ENCODE results near the gene BMPR1B. TPM values are rescaled to one million over a fixed set of nuclear protein-coding genes. Genes with fewer than 3 reads are reported as not detected.

Gene BMPR1B
- total RNA-seq, 2 experiments from 2014 or later = not detected

GRCh38 chr4:95068818-95069478 lies 311.2 kb downstream of the BMPR1B start:
- Mint-ChIP-seq H3K27me3 (no peaks in the 10 kb centered on the region), H3K4me1 (no peaks in the 10 kb centered on the region), H3K9me3 (ENCODE audit: low read depth) (no peaks in the 10 kb centered on the region), H3K36me3 (no peaks in the 10 kb centered on the region), H3K27ac (no peak overlapping the region), H3K4me3 (no peak overlapping the region)
- ATAC-seq (no peak), DNase-seq (no peak)
- CTCF ChIA-PET = no interaction called here

- Mint-ChIP-seq H3K4me1 (no peaks in the 10 kb centered on the region), H3K4me3 (no peak overlapping the region), H3K9me3 (ENCODE audit: low read depth) (no peaks in the 10 kb centered on the region), H3K27ac (no peak overlapping the region), H3K36me3 (no peaks in the 10 kb centered on the region), H3K27me3 (no peaks in the 10 kb centered on the region)
- ATAC-seq = no peak
- DNase-seq = no peak
- CTCF ChIA-PET = no interaction called here
Observed at GRCh38 chr4:95071851-95072250, 314.1 kb downstream of the BMPR1B start.

- H3K27me3 Mint-ChIP-seq = no peaks in the 10 kb centered on the region
- CTCF ChIA-PET = no interaction called here
- no peaks in the 10 kb centered on the region for H3K36me3 Mint-ChIP-seq
- DNase-seq (no peak), ATAC-seq (no peak)
- no peaks in the 10 kb centered on the region for H3K4me1 Mint-ChIP-seq
- H3K27ac Mint-ChIP-seq = no peak overlapping the region
- no peaks in the 10 kb centered on the region for H3K9me3 Mint-ChIP-seq (ENCODE audit: low read depth)
- no peak overlapping the region for H3K4me3 Mint-ChIP-seq
Observed at GRCh38 chr4:95073646-95074045, 315.9 kb downstream of the BMPR1B start.

GRCh38 chr4:95077864-95078263 lies 320.1 kb downstream of the BMPR1B start:
- no peak for ATAC-seq
- CTCF ChIA-PET = no interaction called here
- Mint-ChIP-seq H3K9me3 (ENCODE audit: low read depth) (no peaks in the 10 kb centered on the region), H3K4me3 (no peak overlapping the region), H3K36me3 (no peaks in the 10 kb centered on the region), H3K27ac (no peak overlapping the region), H3K4me1 (no peaks in the 10 kb centered on the region), H3K27me3 (no peaks in the 10 kb centered on the region)
- no peak for DNase-seq

- no peaks in the 10 kb centered on the region for H3K36me3 Mint-ChIP-seq
- no peak overlapping the region for H3K27ac Mint-ChIP-seq
- H3K9me3 Mint-ChIP-seq (ENCODE audit: low read depth) = no peaks in the 10 kb centered on the region
- ATAC-seq (no peak), DNase-seq (no peak)
- peaks cover 2% of the 10 kb centered on the region for H3K4me1 Mint-ChIP-seq
- CTCF ChIA-PET = no interaction called here
- H3K4me3 Mint-ChIP-seq = no peak overlapping the region
- H3K27me3 Mint-ChIP-seq = peaks cover 2% of the 10 kb centered on the region
Observed at GRCh38 chr4:95080969-95081368, 323.2 kb downstream of the BMPR1B start.

GRCh38 chr4:95084584-95084983 lies 326.8 kb downstream of the BMPR1B start:
- CTCF ChIA-PET = no interaction called here
- no peak overlapping the region for H3K4me3 Mint-ChIP-seq
- ATAC-seq = no peak
- H3K27ac Mint-ChIP-seq = no peak overlapping the region
- no peaks in the 10 kb centered on the region for H3K36me3 Mint-ChIP-seq
- no peaks in the 10 kb centered on the region for H3K9me3 Mint-ChIP-seq (ENCODE audit: low read depth)
- peaks cover 2% of the 10 kb centered on the region for H3K4me1 Mint-ChIP-seq
- DNase-seq = no peak
- peaks cover 9% of the 10 kb centered on the region for H3K27me3 Mint-ChIP-seq

- H3K4me3 Mint-ChIP-seq = no peak overlapping the region
- H3K27ac Mint-ChIP-seq = no peak overlapping the region
- CTCF ChIA-PET = no interaction called here
- peaks cover 9% of the 10 kb centered on the region for H3K27me3 Mint-ChIP-seq
- H3K36me3 Mint-ChIP-seq = no peaks in the 10 kb centered on the region
- H3K4me1 Mint-ChIP-seq = peaks cover 2% of the 10 kb centered on the region
- no peak for ATAC-seq
- no peaks in the 10 kb centered on the region for H3K9me3 Mint-ChIP-seq (ENCODE audit: low read depth)
- no peak for DNase-seq
Observed at GRCh38 chr4:95085124-95085833, 327.5 kb downstream of the BMPR1B start.

GRCh38 chr4:95086551-95086950 lies 328.8 kb downstream of the BMPR1B start:
- Mint-ChIP-seq H3K4me1 (peaks cover 2% of the 10 kb centered on the region), H3K9me3 (ENCODE audit: low read depth) (no peaks in the 10 kb centered on the region), H3K36me3 (no peaks in the 10 kb centered on the region), H3K27ac (no peak overlapping the region), H3K27me3 (peaks cover 14% of the 10 kb centered on the region), H3K4me3 (no peak overlapping the region)
- no peak for ATAC-seq
- DNase-seq = no peak
- CTCF ChIA-PET = no interaction called here

- CTCF ChIA-PET = no interaction called here
- no peaks in the 10 kb centered on the region for H3K9me3 Mint-ChIP-seq (ENCODE audit: low read depth)
- no peak overlapping the region for H3K27ac Mint-ChIP-seq
- no peaks in the 10 kb centered on the region for H3K36me3 Mint-ChIP-seq
- no peak for ATAC-seq
- peaks cover 2% of the 10 kb centered on the region for H3K4me1 Mint-ChIP-seq
- DNase-seq = no peak
- H3K4me3 Mint-ChIP-seq = no peak overlapping the region
- H3K27me3 Mint-ChIP-seq = peaks cover 14% of the 10 kb centered on the region
Observed at GRCh38 chr4:95087657-95088455, 330.1 kb downstream of the BMPR1B start.

- H3K27ac Mint-ChIP-seq = no peak overlapping the region
- no peaks in the 10 kb centered on the region for H3K9me3 Mint-ChIP-seq (ENCODE audit: low read depth)
- H3K4me3 Mint-ChIP-seq = no peak overlapping the region
- ATAC-seq (no peak), DNase-seq (no peak)
- peaks cover 19% of the 10 kb centered on the region for H3K27me3 Mint-ChIP-seq
- CTCF ChIA-PET = no interaction called here
- H3K4me1 Mint-ChIP-seq = no peaks in the 10 kb centered on the region
- no peaks in the 10 kb centered on the region for H3K36me3 Mint-ChIP-seq
Observed at GRCh38 chr4:95091272-95091671, 333.5 kb downstream of the BMPR1B start.

- CTCF ChIA-PET = interaction anchor here (1.2 kb wide), 1 partner anchor 12 kb away, joined by 3 read pairs; no protein-coding TSS in a partner anchor
- H3K4me3 Mint-ChIP-seq = no peak overlapping the region
- DNase-seq (no peak), ATAC-seq (no peak)
- no peaks in the 10 kb centered on the region for H3K9me3 Mint-ChIP-seq (ENCODE audit: low read depth)
- no peak overlapping the region for H3K27ac Mint-ChIP-seq
- peaks cover 15% of the 10 kb centered on the region for H3K27me3 Mint-ChIP-seq
- H3K4me1 Mint-ChIP-seq = no peaks in the 10 kb centered on the region
- no peaks in the 10 kb centered on the region for H3K36me3 Mint-ChIP-seq
Observed at GRCh38 chr4:95092766-95093165, 335.0 kb downstream of the BMPR1B start.

- DNase-seq (no peak), ATAC-seq (no peak)
- H3K36me3 Mint-ChIP-seq = no peaks in the 10 kb centered on the region
- no peak overlapping the region for H3K27ac Mint-ChIP-seq
- no peak overlapping the region for H3K4me3 Mint-ChIP-seq
- peaks cover 15% of the 10 kb centered on the region for H3K27me3 Mint-ChIP-seq
- H3K9me3 Mint-ChIP-seq (ENCODE audit: low read depth) = no peaks in the 10 kb centered on the region
- H3K4me1 Mint-ChIP-seq = no peaks in the 10 kb centered on the region
- CTCF ChIA-PET = interaction anchor here (1.2 kb wide), 1 partner anchor 11 kb away, joined by 3 read pairs; no protein-coding TSS in a partner anchor
Observed at GRCh38 chr4:95093460-95093859, 335.7 kb downstream of the BMPR1B start.

- H3K27me3 Mint-ChIP-seq = peaks cover 13% of the 10 kb centered on the region
- H3K4me1 Mint-ChIP-seq = no peaks in the 10 kb centered on the region
- CTCF ChIA-PET = no interaction called here
- DNase-seq (no peak), ATAC-seq (no peak)
- H3K9me3 Mint-ChIP-seq (ENCODE audit: low read depth) = no peaks in the 10 kb centered on the region
- H3K27ac Mint-ChIP-seq = no peak overlapping the region
- H3K4me3 Mint-ChIP-seq = no peak overlapping the region
- no peaks in the 10 kb centered on the region for H3K36me3 Mint-ChIP-seq
Observed at GRCh38 chr4:95093936-95094929, 336.5 kb downstream of the BMPR1B start.
